HepG2 (cell line): ENCODE results near the gene HS2ST1. TPM values are rescaled to one million over a fixed set of nuclear protein-coding genes. Genes with fewer than 3 reads are reported as not detected.

ENCODE experiments used
- ATAC-seq: fragments of 200-7000 bp; cut with Tn5 transposase; 3 replicates; pipeline ENCODE4 v1.9.1; 2020; ENCODE audit warnings: mild to moderate bottlenecking, moderate library complexity
- BruUV-seq: library from RNA; stranded (reverse); fragments of 400-500 nt; replicated peaks from 2 replicates; lab custom pipeline; 2021; lab: Mats Ljungman, UMichigan
- CTCF ChIA-PET: fragments of 300-600 bp; formaldehyde crosslinking; extraction: SDS; loops from one replicate; lab custom pipeline; 2021; ENCODE audit warnings: low total read pairs, inconsistent platforms, low intra/inter-chr PET ratio; lab: Yijun Ruan, JAX
- POLR2A ChIA-PET: fragments of 350-600 bp; sonication (Branson Sonifier 250); formaldehyde crosslinking; loops from one replicate; lab custom pipeline; 2020; ENCODE audit warnings: antibody characterized with exemption, inconsistent platforms; lab: Yijun Ruan, JAX
- DNase-seq: peaks from one replicate; pipeline ENCODE4 v3.0.0-alpha.2; 2015; ENCODE audit warnings: low spot score
- FAIRE-seq: peaks from 3 replicates; lab custom pipeline; 2011; peaks lifted over from hg19 to GRCh38; lab: Jason Lieb, UNC
- H2AFZ ChIP-seq: one replicate; pipeline ENCODE4 v1.6.1; 2011; ENCODE audit warnings: low read length, inconsistent platforms
- H3K27ac ChIP-seq: fragments of 300-600 bp; 3 replicates; pipeline ENCODE4 v1.8.0; 2011; ENCODE audit warnings: mixed run types, mild to moderate bottlenecking, mixed read lengths, low read length, inconsistent platforms; ENCODE audit not compliant: insufficient read depth; ENCODE audit errors: extremely low read length
- H3K27me3 ChIP-seq, 2 experiments: fragments of 200-600 bp in 1 of 2; 2 replicates in 1 of 2; 3 replicates in 1 of 2; pipeline versions ENCODE4 v1.6.0 to v1.8.0; 2011; ENCODE audit warnings: low read length in 2 of 2, mild to moderate bottlenecking in 2 of 2, moderate library complexity in 2 of 2, inconsistent platforms in 1 of 2; ENCODE audit not compliant: insufficient read depth in 2 of 2, control insufficient read depth in 1 of 2
- H3K36me3 ChIP-seq, 2 experiments: fragments of 200-600 bp in 1 of 2; replicated peaks in 1 of 2; 2 replicates in 1 of 2; 3 replicates in 1 of 2; pipeline versions ENCODE4 v1.5.1 to v1.8.0; 2011; ENCODE audit warnings: low read length in 2 of 2, inconsistent platforms in 1 of 2; ENCODE audit not compliant: insufficient read depth in 2 of 2, control insufficient read depth in 1 of 2
- H3K4me1 ChIP-seq: 2 replicates; pipeline ENCODE4 v1.5.1; 2012; ENCODE audit warnings: low read length, inconsistent platforms; ENCODE audit not compliant: insufficient read depth
- H3K4me2 ChIP-seq: 2 replicates; pipeline ENCODE4 v1.6.0; 2011; ENCODE audit warnings: low read depth, low read length, inconsistent platforms
- H3K4me3 ChIP-seq, 3 experiments: fragments of 200-600 bp in 1 of 3; sonication (generic), shearing (Covaris generic) in 1 of 3; replicated peaks in 1 of 3; 2 replicates each; pipeline ENCODE4 v1.5.1; 2011 to 2016; ENCODE audit warnings: low read length in 3 of 3, inconsistent platforms in 2 of 3, low read depth in 2 of 3, mild to moderate bottlenecking in 2 of 3, control low read depth in 1 of 3, mixed read lengths in 1 of 3; ENCODE audit not compliant: insufficient read depth in 1 of 3
- H3K79me2 ChIP-seq: one replicate; pipeline ENCODE4 v1.6.1; 2011; ENCODE audit warnings: low read length, inconsistent platforms; ENCODE audit not compliant: insufficient read depth
- H3K9ac ChIP-seq: 2 replicates; pipeline ENCODE4 v1.6.0; 2011; ENCODE audit warnings: mild to moderate bottlenecking, low read depth, low read length, inconsistent platforms; ENCODE audit not compliant: insufficient read depth
- H3K9me3 ChIP-seq: 2 replicates; pipeline ENCODE4 v1.5.1; 2012; ENCODE audit warnings: mild to moderate bottlenecking, low read length
- H4K20me1 ChIP-seq: 2 replicates; pipeline ENCODE4 v1.6.0; 2011; ENCODE audit warnings: inconsistent platforms, mild to moderate bottlenecking, low read length, moderate library complexity; ENCODE audit not compliant: insufficient read depth
- ATF1 ChIP-seq: IDR thresholded peaks from 2 replicates; pipeline ENCODE4 v1.6.1; 2016; ENCODE audit warnings: mild to moderate bottlenecking, control low read depth
- ATF3 ChIP-seq: sonication (generic); formaldehyde crosslinking; IDR thresholded peaks from 2 replicates; pipeline ENCODE4 v1.4.0; 2020; ENCODE audit warnings: missing genetic modification reagents
- HNRNPL ChIP-seq: fragments of 200-400 bp; formaldehyde crosslinking; IDR thresholded peaks from 2 replicates; pipeline ENCODE4 v1.6.1; 2017; ENCODE audit warnings: mild to moderate bottlenecking, low read depth, low read length
- NCOA1 ChIP-seq: sonication (generic); formaldehyde crosslinking; IDR thresholded peaks from 2 replicates; pipeline ENCODE4 v1.9.0; 2021; ENCODE audit warnings: missing genetic modification reagents
- POLR2A ChIP-seq, 2 experiments: IDR thresholded peaks; 2 replicates each; pipeline ENCODE4 v1.6.1; 2011; ENCODE audit warnings: low read depth in 2 of 2, low read length in 2 of 2, mild to moderate bottlenecking in 1 of 2, moderate library complexity in 1 of 2; ENCODE audit not compliant: insufficient read depth in 1 of 2
- SRSF9 ChIP-seq: fragments of 200-400 bp; formaldehyde crosslinking; IDR thresholded peaks from 2 replicates; pipeline ENCODE4 v1.6.1; 2018; ENCODE audit warnings: borderline replicate concordance, mild to moderate bottlenecking, low read depth, low read length; ENCODE audit not compliant: insufficient read depth, poor library complexity, severe bottlenecking
- TIGD3 ChIP-seq: sonication (generic); formaldehyde crosslinking; IDR thresholded peaks from 2 replicates; pipeline ENCODE4 v1.5.1; 2020; ENCODE audit warnings: mild to moderate bottlenecking, missing genetic modification reagents, borderline replicate concordance
- ZNF34 ChIP-seq: sonication (generic); formaldehyde crosslinking; IDR thresholded peaks from 2 replicates; pipeline ENCODE4 v1.4.0; 2020; ENCODE audit warnings: mild to moderate bottlenecking, missing genetic modification reagents, borderline replicate concordance
- WGBS: methylation state at CpG from one replicate; pipeline ENCODE4 v1.1.6; 2017; ENCODE audit warnings: low lambda C conversion rate; 5-methylcytosine and 5-hydroxymethylcytosine counted together
- in situ Hi-C: cut with HindIII; loops from 2 replicates; pipeline ENCODE4 v1.10.0; 2017; ENCODE audit warnings: low pct_unique_long_range_greater_than_20kb; ENCODE audit not compliant: extremely low pct_ligation_motif_present
- intact Hi-C: fragments of 100-400 bp; cut with micrococcal nuclease; formaldehyde crosslinking; loops from one replicate; pipeline ENCODE4 v1.10.0; 2022; ENCODE audit not compliant: unreplicated experiment
- polyA plus RNA-seq, 8 experiments: library from polyadenylated mRNA; depleted of rRNA in 3 of 8; stranded (reverse) in 7 of 8; unstranded in 1 of 8; fragments of >200 nt; fragmentation: Illumina TruSeq in 4 of 8; extraction: Trizol in 4 of 8; gene quantifications; 2 replicates each; pipeline versions ENCODE4 v1.2.1 to v1.2.3, GENCODE V29; 2011 to 2016; ENCODE audit warnings: low read depth in 4 of 8, missing spikeins in 1 of 8, mixed read lengths in 1 of 8; ENCODE audit not compliant: insufficient read depth in 1 of 8
- total RNA-seq, 5 experiments: library from RNA; depleted of rRNA; stranded (reverse); fragments of >200 nt; fragmentation: Illumina TruSeq; extraction: Trizol; gene quantifications; 2 replicates each; pipeline ENCODE4 v1.2.3, GENCODE V29; 2016; ENCODE audit warnings: low read depth in 1 of 5

HS2ST1 gene
- total and polyA plus RNA-seq, 2 of the 13 experiments (the other 11 are each of a cell fraction or from before 2014, with no cell fraction given), result 22.1 to 58.7 TPM

- no peaks in the 10 kb centered on the region for H3K9me3 ChIP-seq
- ChIA-PET POLR2A (no interaction called here), CTCF (no interaction called here)
- intact Hi-C loops, result loop anchor here (5.0 kb wide), 2 partner anchors 823 to 1468 kb away; no protein-coding TSS in a partner anchor
- no TSS peak for BruUV-seq
- no peak overlapping the region for H3K27ac ChIP-seq
- H4K20me1 ChIP-seq, result no peaks in the 10 kb centered on the region
- H3K4me3 ChIP-seq, result no peak overlapping the region
- 34% methylated on average over 8 of the region's 8 CpGs for WGBS
- in situ Hi-C loops, result no loop called here
- no peak overlapping the region for H3K9ac ChIP-seq
- TF ChIP-seq ZNF34 (no peak), TIGD3 (CRISPR knock-in tag) (no peak), NCOA1 (no peak), SRSF9 (no peak), ATF1 (CRISPR knock-in tag) (no peak), ATF3 (CRISPR knock-in tag) (no peak), POLR2A (IDR thresholded peaks at IDR 0.05; ENCODE audit: insufficient read depth in 1 of 2, low read depth in 2 of 2, low read length in 2 of 2) (no peak), HNRNPL (no peak)
- no peak overlapping the region for H2AFZ ChIP-seq
- ATAC-seq (no peak), DNase-seq (no peak), FAIRE-seq (no peak)
- no peaks in the 10 kb centered on the region for H3K79me2 ChIP-seq
- no peak overlapping the region for H3K4me2 ChIP-seq
- no peaks in the 10 kb centered on the region for H3K36me3 ChIP-seq
- H3K27me3 ChIP-seq, result peaks cover 3 to 38% of the 10 kb centered on the region in 2 experiments; a peak in 3 of 5 replicates
- H3K4me1 ChIP-seq, result no peaks in the 10 kb centered on the region
Observed at GRCh38 chr1:87129606-87130005, 215.2 kb downstream of the HS2ST1 start.
